ENCODE results near the gene NUDT8. TPM values are rescaled to one million over a fixed set of nuclear protein-coding genes. Genes with fewer than 3 reads are reported as not detected.
"Not testable (repeated sequence)": the region's sequence is repeated elsewhere in the genome, so short reads cannot be mapped to it uniquely, and the experiment has no call there.

The NUDT8 gene
- total RNA-seq, 1 donor from 2014 or later = 102 TPM

GRCh38 chr11:67662835-67663531, 33.2 kb upstream of the NUDT8 start:
- H3K4me1 ChIP-seq = no peaks in the 10 kb centered on the region
- H3K4me3 ChIP-seq = no peak overlapping the region
- no peak overlapping the region for H3K27ac ChIP-seq (replicated peaks)
- H3K9me3 ChIP-seq (replicated peaks) = no peaks in the 10 kb centered on the region
- TF ChIP-seq, protein P1, sequence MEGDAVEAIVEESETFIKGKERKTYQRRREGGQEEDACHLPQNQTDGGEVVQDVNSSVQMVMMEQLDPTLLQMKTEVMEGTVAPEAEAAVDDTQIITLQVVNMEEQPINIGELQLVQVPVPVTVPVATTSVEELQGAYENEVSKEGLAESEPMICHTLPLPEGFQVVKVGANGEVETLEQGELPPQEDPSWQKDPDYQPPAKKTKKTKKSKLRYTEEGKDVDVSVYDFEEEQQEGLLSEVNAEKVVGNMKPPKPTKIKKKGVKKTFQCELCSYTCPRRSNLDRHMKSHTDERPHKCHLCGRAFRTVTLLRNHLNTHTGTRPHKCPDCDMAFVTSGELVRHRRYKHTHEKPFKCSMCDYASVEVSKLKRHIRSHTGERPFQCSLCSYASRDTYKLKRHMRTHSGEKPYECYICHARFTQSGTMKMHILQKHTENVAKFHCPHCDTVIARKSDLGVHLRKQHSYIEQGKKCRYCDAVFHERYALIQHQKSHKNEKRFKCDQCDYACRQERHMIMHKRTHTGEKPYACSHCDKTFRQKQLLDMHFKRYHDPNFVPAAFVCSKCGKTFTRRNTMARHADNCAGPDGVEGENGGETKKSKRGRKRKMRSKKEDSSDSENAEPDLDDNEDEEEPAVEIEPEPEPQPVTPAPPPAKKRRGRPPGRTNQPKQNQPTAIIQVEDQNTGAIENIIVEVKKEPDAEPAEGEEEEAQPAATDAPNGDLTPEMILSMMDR (IDR thresholded peaks at IDR 0.05; ENCODE audit: borderline replicate concordance) = no peak
- no peaks in the 10 kb centered on the region for H3K36me3 ChIP-seq
- no peaks in the 10 kb centered on the region for H3K27me3 ChIP-seq (ENCODE audit: low read depth)
- DNase-seq = no peak
- intact Hi-C loops (cut with micrococcal nuclease) = no loop called here

DNA sequence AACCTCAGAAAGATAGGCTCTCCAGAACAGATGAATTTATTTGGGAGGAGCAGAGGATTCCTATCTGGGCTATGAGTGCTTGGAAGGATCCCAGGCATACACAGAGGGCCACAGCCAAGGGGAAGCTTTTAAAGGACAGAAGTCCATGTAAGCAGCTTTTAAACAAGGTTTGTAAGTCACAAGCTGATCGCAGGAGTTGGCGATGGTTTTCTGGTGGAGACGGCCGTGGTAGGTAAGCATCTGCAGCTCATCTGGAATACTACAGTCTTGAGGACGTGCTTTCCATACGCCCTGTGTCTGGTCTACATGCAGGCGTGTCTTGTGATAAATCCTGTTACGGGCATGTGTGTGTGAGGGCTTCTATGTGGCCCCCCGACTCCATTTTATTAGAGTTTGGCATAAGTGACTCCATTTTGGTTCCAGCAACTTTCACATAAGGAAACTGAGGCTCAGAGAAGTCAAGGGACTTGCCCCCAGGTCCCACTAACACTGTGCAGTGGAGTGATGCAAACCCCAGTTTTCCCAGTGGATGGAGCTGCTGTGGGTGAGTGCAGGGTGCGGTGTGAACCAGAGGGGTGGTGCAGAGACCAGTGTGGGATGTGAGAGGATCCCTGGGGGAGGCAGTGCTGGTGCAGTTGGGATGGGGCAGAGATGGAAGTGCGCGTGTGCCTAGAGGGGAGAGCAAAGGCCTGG, 32.6 kb upstream of the NUDT8 start:
- no peaks in the 10 kb centered on the region for H3K36me3 ChIP-seq

GRCh38 chr11:67660752-67661151, 31.0 kb upstream of the NUDT8 start:
- H3K4me3 ChIP-seq; H3K27me3 ChIP-seq (ENCODE audit: low read depth); H3K36me3 ChIP-seq; H3K9me3 ChIP-seq (replicated peaks); H3K27ac ChIP-seq (replicated peaks); DNase-seq; H3K4me1 ChIP-seq; intact Hi-C loops (cut with micrococcal nuclease): not testable (repeated sequence)

More for the DNA sequence above, 32.6 kb upstream of the NUDT8 start:
- no peak for DNase-seq
- no peaks in the 10 kb centered on the region for H3K4me1 ChIP-seq
- H3K9me3 ChIP-seq (replicated peaks) = no peaks in the 10 kb centered on the region
- no peak overlapping the region for H3K27ac ChIP-seq (replicated peaks)
- TF ChIP-seq, protein P1 (IDR thresholded peaks at IDR 0.05; ENCODE audit: borderline replicate concordance) = no peak
- no peaks in the 10 kb centered on the region for H3K27me3 ChIP-seq (ENCODE audit: low read depth)
- no peak overlapping the region for H3K4me3 ChIP-seq
- intact Hi-C loops (cut with micrococcal nuclease) = no loop called here

GRCh38 chr11:67659651-67660165, 30.0 kb upstream of the NUDT8 start:
- H3K36me3 ChIP-seq; H3K4me3 ChIP-seq; DNase-seq; intact Hi-C loops (cut with micrococcal nuclease); H3K27ac ChIP-seq (replicated peaks); H3K27me3 ChIP-seq (ENCODE audit: low read depth); H3K4me1 ChIP-seq; H3K9me3 ChIP-seq (replicated peaks): not testable (repeated sequence)
- TF ChIP-seq, protein P1 (IDR thresholded peaks at IDR 0.05; ENCODE audit: borderline replicate concordance) = peak; percentile 50

GRCh38 chr11:67657300-67657699, 27.6 kb upstream of the NUDT8 start:
- intact Hi-C loops (cut with micrococcal nuclease) = no loop called here
- Histone ChIP-seq H3K9me3 (replicated peaks) (no peaks in the 10 kb centered on the region), H3K27ac (replicated peaks) (no peak overlapping the region), H3K27me3 (ENCODE audit: low read depth) (peaks cover 4% of the 10 kb centered on the region), H3K36me3 (no peaks in the 10 kb centered on the region), H3K4me1 (no peaks in the 10 kb centered on the region), H3K4me3 (no peak overlapping the region)
- TF ChIP-seq, protein P1 (IDR thresholded peaks at IDR 0.05; ENCODE audit: borderline replicate concordance) = no peak
- no peak for DNase-seq

Data from left ventricle myocardium inferior (tissue), 1 donor.